PFSK-1 (cell line): ENCODE measurements around the gene PALLD.

Experiments used
- POLR2AphosphoS5 ChIP-seq: IDR thresholded peaks from 2 replicates; pipeline ENCODE4 v1.6.1; 2012; ENCODE audit warnings: low read depth, mild to moderate bottlenecking, control low read depth, low read length, moderate library complexity
- REST ChIP-seq, 2 experiments: IDR thresholded peaks; 2 replicates each; pipeline versions ENCODE4 v1.6.1 to v1.8.0; 2011 to 2012; ENCODE audit warnings: low read depth in 2 of 2, low read length in 2 of 2, control low read depth in 1 of 2, inconsistent platforms in 1 of 2, mild to moderate bottlenecking in 1 of 2, moderate library complexity in 1 of 2; ENCODE audit not compliant: insufficient read depth in 1 of 2

GRCh38 chr4:168711197-168712140 is 214.6 kb downstream of the PALLD start:
- TF ChIP-seq POLR2AphosphoS5 (no peak), REST (IDR thresholded peaks at IDR 0.05; ENCODE audit: insufficient read depth in 1 of 2, low read depth in 2 of 2, low read length in 2 of 2) (no peak)
